HG03064 (cell line): ENCODE results near the gene HDLBP.
"Not testable (repeated sequence)": the region's sequence is repeated elsewhere in the genome, so short reads cannot be mapped to it uniquely, and the experiment has no call there.

Experiments
- ATAC-seq: cut with Tn5 transposase; IDR thresholded peaks from one replicate; pipeline ENCODE4 v1.9.1; 2021; ENCODE audit warnings: low read depth; ENCODE audit not compliant: unreplicated experiment

The HDLBP gene

GRCh38 chr2:241339839-241340630 lies 24.6 kb upstream of the HDLBP start:
- no peak for ATAC-seq

GRCh38 chr2:241334813-241335212 lies 19.3 kb upstream of the HDLBP start:
- ATAC-seq = no peak

DNA sequence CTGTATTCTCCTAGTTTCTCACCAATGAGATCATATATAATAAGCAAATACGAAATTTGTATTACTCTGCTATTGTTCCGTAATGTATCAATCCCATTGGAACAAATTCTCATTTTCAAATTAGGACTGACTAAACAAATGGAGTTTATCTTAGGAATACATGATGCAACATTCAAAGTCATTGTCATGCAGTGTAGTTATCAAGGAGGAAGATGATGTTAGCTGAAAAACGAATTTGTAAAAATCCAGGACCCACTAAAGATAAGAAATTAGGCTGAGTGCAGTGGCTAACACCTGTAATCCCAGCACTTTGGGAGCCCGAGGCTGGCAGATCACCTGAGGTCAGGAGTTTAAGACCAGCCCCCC lies 15.1 kb upstream of the HDLBP start:
- ATAC-seq = no peak

DNA sequence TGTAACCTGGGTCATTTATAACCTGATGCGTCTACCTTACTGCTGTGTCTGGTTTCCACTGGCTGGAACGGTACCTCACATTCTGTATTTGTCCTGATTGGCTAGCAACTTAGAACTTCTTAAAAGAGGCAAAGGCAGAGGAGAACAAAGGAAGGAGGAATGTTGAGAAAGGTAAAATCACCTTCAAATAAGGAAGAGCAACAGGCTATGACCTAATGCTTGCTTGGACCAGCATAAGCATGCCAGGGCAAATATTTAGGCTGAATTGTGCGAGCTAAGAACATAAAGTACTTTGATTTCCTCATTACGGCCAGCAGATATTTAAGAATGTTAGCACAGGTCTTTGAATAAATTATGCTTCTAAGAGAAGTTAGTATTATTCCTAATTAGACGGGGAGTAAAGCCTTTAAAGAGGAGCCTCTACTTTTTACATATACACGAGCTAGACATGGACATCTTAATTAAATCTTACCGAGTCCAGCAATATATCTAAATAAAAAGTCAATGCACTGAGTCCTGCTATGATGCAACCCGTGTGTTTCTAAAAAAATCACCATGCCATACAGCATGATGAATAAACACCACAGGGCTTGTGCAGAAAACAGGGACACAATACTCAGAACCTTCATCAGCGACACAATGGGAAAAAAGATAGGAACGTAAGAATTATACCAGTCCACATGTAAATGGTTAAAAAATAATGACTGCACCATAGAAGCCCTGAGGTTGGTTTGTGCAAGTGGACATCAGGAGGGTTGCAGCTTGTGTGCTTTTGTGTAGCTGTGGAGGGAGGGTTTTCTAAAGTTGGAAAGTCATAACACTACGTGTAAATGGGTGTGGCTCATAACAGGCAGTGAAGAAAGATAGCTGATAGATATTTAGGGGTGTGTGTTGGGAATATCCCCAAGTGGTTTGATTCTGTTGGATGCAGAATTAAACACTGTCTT lies 14.5 kb upstream of the HDLBP start:
- ATAC-seq = no peak

DNA sequence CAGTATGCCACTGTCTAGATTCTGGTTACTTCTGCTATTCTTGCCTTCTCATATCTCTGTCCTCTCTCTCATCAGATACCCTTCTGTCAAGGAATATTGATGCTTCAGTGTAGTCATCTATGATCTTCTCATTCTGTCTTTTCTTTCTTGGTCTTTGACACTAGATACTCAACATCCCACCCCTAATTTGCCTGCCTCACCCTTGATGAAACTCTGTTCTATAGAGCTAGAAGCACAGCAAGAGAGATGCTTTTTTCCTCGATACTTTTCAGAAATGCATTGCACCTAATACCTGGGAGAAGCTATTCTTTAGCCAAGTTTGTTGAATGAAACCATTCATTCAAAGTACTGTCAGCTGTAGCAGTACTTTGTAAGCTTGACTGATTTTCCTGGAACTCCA lies 9.8 kb upstream of the HDLBP start:
- ATAC-seq = no peak

- no peak for ATAC-seq
Observed at GRCh38 chr2:241324775-241325174, 9.3 kb upstream of the HDLBP start.

GRCh38 chr2:241323778-241324177 lies 8.3 kb upstream of the HDLBP start:
- no peak for ATAC-seq

GRCh38 chr2:241321886-241322285 lies 6.4 kb upstream of the HDLBP start:
- ATAC-seq = no peak

GRCh38 chr2:241321033-241321432 lies 5.6 kb upstream of the HDLBP start:
- no peak for ATAC-seq

GRCh38 chr2:241320394-241320793 lies 4.9 kb upstream of the HDLBP start:
- no peak for ATAC-seq

GRCh38 chr2:241318830-241319229 lies 3.4 kb upstream of the HDLBP start:
- ATAC-seq = not testable (repeated sequence)

GRCh38 chr2:241317391-241317790 lies 1.9 kb upstream of the HDLBP start:
- ATAC-seq = no peak

DNA sequence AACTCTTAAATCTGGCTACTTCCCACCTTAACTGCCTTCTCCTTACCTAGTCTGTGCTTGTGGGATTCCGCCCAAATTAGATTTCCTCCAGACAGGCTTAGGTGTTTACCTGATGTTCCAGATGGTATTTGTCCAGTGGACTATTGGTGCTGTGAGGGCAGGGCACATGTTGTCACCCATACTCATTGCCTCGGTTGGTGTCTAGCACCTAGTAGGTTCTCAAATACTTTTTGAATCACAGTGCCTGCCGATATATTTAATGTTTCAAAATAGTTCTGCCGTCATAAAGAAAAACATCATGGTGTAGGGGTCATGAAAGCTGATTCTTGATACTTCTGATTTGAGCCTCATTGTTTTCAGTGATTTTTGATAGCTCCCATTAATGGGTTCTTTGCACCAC lies 1.4 kb upstream of the HDLBP start:
- ATAC-seq = no peak

GRCh38 chr2:241315879-241316631 lies 583 bp upstream of the HDLBP start, which contains the start of gene SEPTIN2:
TSS of gene SEPTIN2 (plus strand) at chr2:241315925. CDS start at chr2:241324233, 8,308 bp downstream.
- peak; percentile 30 for ATAC-seq

DNA sequence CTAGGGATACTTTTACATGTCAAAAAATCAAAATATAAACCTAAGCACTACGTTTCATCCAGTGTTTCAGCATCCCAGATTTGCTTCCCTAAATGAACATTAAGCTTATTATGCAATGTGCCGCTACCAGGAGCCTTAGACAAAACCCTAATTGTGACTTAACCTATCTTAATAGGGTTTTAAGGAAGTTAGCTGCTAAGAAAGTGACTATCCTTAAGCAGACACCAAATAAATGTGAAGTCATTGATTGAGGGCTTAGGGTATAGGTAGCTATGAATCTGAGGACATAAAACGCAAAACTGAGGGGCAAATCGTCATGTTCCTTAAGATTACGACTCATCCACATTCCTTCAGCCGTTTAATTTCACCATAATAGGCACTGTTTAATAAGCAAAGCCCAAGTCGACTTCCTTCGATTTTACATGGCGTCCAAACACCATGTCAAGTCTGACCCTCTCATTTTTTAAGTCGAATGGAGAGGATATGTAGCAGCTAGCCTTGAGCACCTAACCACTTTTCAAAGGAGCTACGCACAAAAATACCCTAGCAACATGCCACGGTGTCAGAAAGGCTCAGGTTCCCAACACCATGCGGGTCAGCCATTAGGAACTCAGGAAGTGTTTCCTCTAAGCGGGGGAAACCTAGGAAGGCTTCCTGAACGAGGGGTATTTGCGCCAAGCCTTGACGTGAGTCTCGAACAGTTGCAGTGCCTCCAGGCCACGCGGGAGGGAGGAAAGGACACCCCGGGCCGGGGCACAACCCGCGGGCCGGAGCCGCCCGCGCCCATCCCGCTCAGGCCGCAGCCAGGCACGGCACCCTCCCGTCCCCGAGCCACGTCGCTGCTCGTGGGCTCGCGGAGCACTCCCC lies 1.0 kb downstream of the HDLBP start:
- ATAC-seq = no peak

GRCh38 chr2:241313543-241314095 lies 1.9 kb downstream of the HDLBP start:
- ATAC-seq = no peak

- ATAC-seq = no peak
Observed at GRCh38 chr2:241312082-241312481, 3.4 kb downstream of the HDLBP start.

GRCh38 chr2:241310917-241311566 lies 4.4 kb downstream of the HDLBP start:
- ATAC-seq = no peak

DNA sequence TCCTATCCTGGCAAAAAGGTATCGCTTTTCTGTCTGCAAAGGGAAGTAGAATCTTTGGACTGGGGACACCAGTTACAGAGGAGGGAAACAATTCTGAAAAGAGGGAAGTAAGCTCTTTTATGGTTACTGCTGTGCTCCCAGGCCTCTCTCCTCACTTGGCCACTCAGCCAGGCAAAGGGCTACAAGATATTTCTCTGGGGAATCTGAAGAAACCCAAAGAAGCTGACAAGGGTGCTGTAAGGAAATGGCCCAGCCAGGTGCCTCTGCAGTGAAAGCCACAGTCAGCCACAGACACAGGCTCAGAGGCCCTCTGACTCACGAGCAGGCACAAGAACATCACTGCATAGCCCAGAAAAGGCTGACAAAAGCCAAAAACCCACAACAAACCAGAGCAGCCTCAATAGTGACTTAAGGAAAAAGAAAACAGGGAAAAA lies 5.8 kb downstream of the HDLBP start:
- no peak for ATAC-seq
